ELR (cell line): ENCODE data around the gene NMUR2.

Experiments
- DNase-seq: peaks from one replicate; pipeline ENCODE4 v3.0.0-alpha.2; 2015; ENCODE audit warnings: low read depth

The NMUR2 gene

DNA sequence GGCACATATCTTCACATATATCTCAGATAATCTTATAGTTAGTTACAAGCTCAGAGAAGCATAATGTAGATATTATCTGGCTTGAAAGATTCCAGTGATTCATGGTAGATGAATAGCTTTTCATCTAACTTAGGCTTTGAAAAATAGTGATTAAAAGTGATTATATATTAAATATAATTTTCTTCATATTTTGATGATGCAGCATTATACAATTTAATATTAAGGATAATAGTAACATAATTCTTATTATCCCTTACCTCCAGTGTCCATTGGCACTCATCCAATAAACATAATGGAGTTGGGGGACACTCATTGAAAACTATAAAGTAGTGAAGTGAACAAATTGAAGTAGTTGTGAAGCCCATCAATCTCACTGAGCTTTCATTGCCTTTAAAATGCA is 35.8 kb downstream of the NMUR2 start:
- no peak for DNase-seq

DNA sequence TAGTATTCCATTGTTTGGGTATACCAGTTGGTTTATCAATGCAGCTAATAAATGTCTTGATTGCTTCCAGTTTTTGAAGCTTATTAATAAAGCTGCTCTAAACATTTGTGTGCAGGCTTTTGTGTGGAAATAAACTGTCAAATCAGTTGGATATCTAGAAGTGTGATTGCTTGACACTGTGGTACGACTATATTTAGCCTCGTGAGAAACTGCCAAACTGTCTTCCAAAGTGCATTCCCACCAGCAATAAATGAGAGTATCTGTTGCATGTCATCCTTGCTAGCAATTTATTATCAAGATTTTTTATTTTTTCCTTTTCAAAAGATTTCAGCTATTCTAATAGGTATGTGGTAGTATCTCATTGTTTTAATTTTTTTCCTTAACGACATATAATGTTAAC is 37.5 kb downstream of the NMUR2 start:
- no peak for DNase-seq

GRCh38 chr5:152366716-152367115 is 38.4 kb downstream of the NMUR2 start:
- no peak for DNase-seq

DNA sequence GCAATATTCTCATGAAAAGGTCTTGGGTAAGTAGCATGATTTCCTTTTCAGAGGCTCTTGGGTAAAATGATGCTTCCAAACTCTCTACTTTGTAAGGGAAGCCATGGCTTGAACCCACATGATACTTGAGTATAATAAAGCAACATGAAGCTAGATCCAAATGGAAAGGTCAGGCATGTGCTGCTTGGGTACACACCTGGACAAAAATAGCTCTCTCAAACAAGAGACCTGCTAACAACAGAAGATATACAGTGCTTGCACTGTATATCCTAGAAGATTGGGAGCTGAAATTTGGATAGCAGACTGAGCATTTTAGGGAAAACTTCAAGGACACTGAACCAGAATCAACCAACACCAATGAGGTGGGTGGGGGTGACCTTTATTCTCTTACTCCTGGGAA is 40.2 kb downstream of the NMUR2 start:
- no peak for DNase-seq

GRCh38 chr5:152364172-152364571 is 40.9 kb downstream of the NMUR2 start:
- DNase-seq, result no peak

- no peak for DNase-seq
These were observed 46.1 kb downstream of the NMUR2 start for GRCh38 chr5:152358861-152359568.

DNA sequence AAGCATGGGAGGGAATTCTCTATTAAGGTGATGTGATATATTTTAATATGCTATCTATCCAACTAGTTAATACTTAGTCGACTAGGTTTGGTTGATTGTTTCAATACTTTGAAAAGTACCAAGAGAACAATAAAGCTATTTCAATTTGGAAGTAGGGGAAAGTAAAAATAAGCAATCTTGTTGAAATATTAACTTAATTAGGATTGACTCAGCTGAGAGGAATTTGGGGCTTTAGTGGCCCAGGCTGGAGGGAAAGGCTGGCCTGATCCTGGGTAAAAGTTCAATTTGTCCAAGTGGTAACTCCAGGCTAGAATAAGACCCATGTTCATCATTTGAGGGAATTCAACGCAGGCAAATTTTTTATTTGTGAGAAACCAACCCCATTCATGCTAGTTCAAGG is 48.6 kb downstream of the NMUR2 start:
- no peak for DNase-seq

- no peak for DNase-seq
These were observed 50.0 kb downstream of the NMUR2 start for GRCh38 chr5:152355061-152355460.

DNA sequence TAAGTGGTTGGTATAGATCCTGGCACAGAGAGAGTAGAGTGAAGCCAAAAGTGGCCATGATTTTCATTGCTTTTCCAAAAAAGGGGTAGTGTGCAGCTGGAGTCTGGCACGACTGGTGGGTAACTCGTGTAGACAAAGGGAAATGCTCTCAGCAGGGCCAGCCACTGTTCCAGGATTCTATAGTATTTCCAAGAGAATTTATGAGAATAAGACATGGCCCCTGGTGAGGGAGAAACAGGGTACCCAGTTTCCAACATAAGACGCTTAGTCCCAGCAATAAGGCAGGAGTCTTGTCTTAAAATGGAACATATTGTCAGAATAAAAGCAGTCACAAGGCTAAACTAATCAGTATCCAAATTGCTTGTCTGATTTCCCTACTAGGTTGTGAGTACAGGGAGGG is 52.1 kb downstream of the NMUR2 start:
- DNase-seq, result no peak

- peak; percentile 42 for DNase-seq
These were observed 55.2 kb downstream of the NMUR2 start for GRCh38 chr5:152349683-152350526.
